HepG2 (cell line): Measurements from ENCODE around the gene EGFR.

Source experiments
- ARID3A ChIP-seq: IDR thresholded peaks from 2 replicates; pipeline ENCODE4 v1.6.1; 2012; ENCODE audit warnings: low read depth, low read length, improper control_type of control experiment
- CTCF ChIP-seq: sonication (generic); formaldehyde crosslinking; IDR thresholded peaks from 2 replicates; pipeline ENCODE4 v1.5.0; 2020; ENCODE audit warnings: mild to moderate bottlenecking, missing genetic modification reagents, moderate library complexity
- HDAC2 ChIP-seq: sonication (generic); formaldehyde crosslinking; IDR thresholded peaks from 2 replicates; pipeline ENCODE4 v1.4.0; 2020; ENCODE audit warnings: missing genetic modification reagents

GRCh38 chr7:55171157-55171556, 152.3 kb downstream of the EGFR start:
- no peak for TF ChIP-seq ARID3A
- no peak for TF ChIP-seq CTCF
- TF ChIP-seq HDAC2 (CRISPR knock-in tag), result no peak
